ENCODE data around the gene FBLN1.

DNA sequence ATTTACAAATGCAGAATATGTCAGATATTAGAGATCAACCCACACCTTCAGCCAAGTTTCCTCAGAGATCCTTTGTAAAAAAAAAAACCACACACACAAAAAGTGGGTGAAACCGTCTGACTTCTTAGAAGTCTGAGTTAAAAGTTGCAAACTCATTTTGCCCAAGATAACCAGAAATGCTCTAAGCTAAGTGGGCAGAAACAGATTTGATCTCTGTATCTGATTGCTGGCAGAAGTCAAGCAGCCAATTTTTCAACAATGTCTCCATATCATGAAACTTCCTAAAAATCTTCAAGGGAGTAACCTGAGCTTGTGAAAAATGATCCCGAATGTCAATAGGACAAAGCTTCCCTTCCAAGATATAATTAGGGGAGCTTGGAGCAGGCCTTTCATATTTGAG, 140.3 kb downstream of the FBLN1 start:
- no peak for TF ChIP-seq TAF1 (IDR thresholded peaks at IDR 0.05; ENCODE audit: low read depth)
- no peak for TF ChIP-seq POLR2AphosphoS5 (IDR thresholded peaks at IDR 0.05)
- TF ChIP-seq, protein P1, sequence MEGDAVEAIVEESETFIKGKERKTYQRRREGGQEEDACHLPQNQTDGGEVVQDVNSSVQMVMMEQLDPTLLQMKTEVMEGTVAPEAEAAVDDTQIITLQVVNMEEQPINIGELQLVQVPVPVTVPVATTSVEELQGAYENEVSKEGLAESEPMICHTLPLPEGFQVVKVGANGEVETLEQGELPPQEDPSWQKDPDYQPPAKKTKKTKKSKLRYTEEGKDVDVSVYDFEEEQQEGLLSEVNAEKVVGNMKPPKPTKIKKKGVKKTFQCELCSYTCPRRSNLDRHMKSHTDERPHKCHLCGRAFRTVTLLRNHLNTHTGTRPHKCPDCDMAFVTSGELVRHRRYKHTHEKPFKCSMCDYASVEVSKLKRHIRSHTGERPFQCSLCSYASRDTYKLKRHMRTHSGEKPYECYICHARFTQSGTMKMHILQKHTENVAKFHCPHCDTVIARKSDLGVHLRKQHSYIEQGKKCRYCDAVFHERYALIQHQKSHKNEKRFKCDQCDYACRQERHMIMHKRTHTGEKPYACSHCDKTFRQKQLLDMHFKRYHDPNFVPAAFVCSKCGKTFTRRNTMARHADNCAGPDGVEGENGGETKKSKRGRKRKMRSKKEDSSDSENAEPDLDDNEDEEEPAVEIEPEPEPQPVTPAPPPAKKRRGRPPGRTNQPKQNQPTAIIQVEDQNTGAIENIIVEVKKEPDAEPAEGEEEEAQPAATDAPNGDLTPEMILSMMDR (IDR thresholded peaks at IDR 0.05; ENCODE audit: poor library complexity, severe bottlenecking) = no peak

Measured in neural cell (in vitro differentiated cells).